Stomach (tissue), 4 donors: ENCODE data around the gene PARG.

Experiments used
- CTCF ChIP-seq, 7 experiments: fragments of 450-650 bp in 4 of 7; fragments of 200-600 bp in 3 of 7; sonication (generic) in 3 of 7; IDR thresholded peaks; one replicate each; pipeline ENCODE4 v1.5.1; 2016 to 2019; ENCODE audit warnings: antibody characterized with exemption in 7 of 7, control low read depth in 2 of 7, mild to moderate bottlenecking in 1 of 7
- EP300 ChIP-seq: sonication (generic); formaldehyde crosslinking; IDR thresholded peaks from one replicate; pipeline ENCODE4 v1.6.1; 2017; ENCODE audit warnings: antibody characterized with exemption
- POLR2AphosphoS5 ChIP-seq, 3 donors: sonication (generic); formaldehyde crosslinking; IDR thresholded peaks; one replicate each; pipeline ENCODE4 v1.6.1; 2016; ENCODE audit warnings: antibody characterized with exemption in 3 of 3

DNA sequence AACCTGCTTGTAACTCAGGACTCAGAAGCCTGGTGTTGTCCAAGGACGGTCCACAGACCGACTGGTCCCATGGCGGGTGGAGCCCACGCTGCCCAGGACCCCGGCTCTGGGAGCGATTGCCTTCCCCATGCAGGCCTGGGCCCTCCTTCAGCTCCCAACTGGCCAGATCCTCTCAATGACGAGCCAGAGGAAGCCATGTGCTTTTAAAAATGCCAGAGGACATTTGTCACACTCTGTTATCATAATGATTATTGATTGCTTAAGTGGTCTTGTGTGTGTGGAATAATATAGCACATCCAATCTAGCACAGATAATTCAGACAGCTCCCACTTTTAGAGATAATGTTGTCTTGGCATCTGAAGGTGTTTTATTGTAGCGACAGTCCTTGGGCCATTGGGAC lies 157.1 kb downstream of the PARG start:
- TF ChIP-seq CTCF (IDR thresholded peaks at IDR 0.05) = no peak
- no peak for TF ChIP-seq POLR2AphosphoS5 (IDR thresholded peaks at IDR 0.05)
- TF ChIP-seq EP300 = no peak
